GM12878 (cell line): ENCODE results near the gene HOXD9. TPM values are rescaled to one million over a fixed set of nuclear protein-coding genes. Genes with fewer than 3 reads are reported as not detected.

ENCODE experiments used
- ATAC-seq: fragments of 200-7000 bp; cut with Tn5 transposase; 3 replicates; pipeline ENCODE4 v1.9.1; 2020; ENCODE audit warnings: mild to moderate bottlenecking, moderate library complexity
- BruUV-seq: library from RNA; stranded (reverse); fragments of 400-500 nt; replicated peaks from 2 replicates; lab custom pipeline; 2021; lab: Mats Ljungman, UMichigan
- CTCF ChIA-PET: fragments of 300-600 bp; sonication (Branson Sonifier 250); formaldehyde crosslinking; extraction: SDS; loops from one replicate; lab custom pipeline; 2021; ENCODE audit warnings: inconsistent platforms; lab: Yijun Ruan, JAX
- POLR2A ChIA-PET: fragments of 350-600 bp; formaldehyde crosslinking; extraction: SDS; loops from one replicate; lab custom pipeline; 2021; ENCODE audit warnings: inconsistent platforms; lab: Charles Lee
- RAD21 ChIA-PET: fragments of 300-600 bp; sonication (Branson Sonifier 250); formaldehyde crosslinking; loops from one replicate; lab custom pipeline; 2023; ENCODE audit warnings: antibody characterized with exemption; ENCODE audit not compliant: unreplicated experiment; lab: Charles Lee
- SMC1A ChIA-PET: fragments of 300-600 bp; sonication (Branson Sonifier 250); formaldehyde crosslinking; loops from one replicate; lab custom pipeline; 2023; ENCODE audit not compliant: unreplicated experiment, uncharacterized antibody; lab: Charles Lee
- DNase-seq: peaks from one replicate; pipeline ENCODE4 v3.0.0-alpha.2; 2011; ENCODE audit warnings: low read depth, low spot score
- FAIRE-seq: peaks from 3 replicates; lab custom pipeline; 2011; peaks lifted over from hg19 to GRCh38; lab: Jason Lieb, UNC
- H2AFZ ChIP-seq: 2 replicates; pipeline ENCODE4 v1.6.0; 2011; ENCODE audit warnings: low read depth, low read length, control low read depth; ENCODE audit not compliant: control insufficient read depth
- H3K27ac ChIP-seq: 2 replicates; pipeline ENCODE4 v1.5.1; 2011; ENCODE audit warnings: control low read depth; ENCODE audit not compliant: control insufficient read depth, insufficient read depth
- H3K27me3 ChIP-seq, 2 experiments: replicated peaks in 1 of 2; 2 replicates each; pipeline versions ENCODE4 v1.6.0 to v1.6.1; 2011; ENCODE audit warnings: low read length in 1 of 2; ENCODE audit not compliant: control insufficient read depth in 2 of 2, insufficient read depth in 2 of 2
- H3K36me3 ChIP-seq, 2 experiments: 2 replicates each; pipeline ENCODE4 v1.5.1; 2011; ENCODE audit warnings: low read length in 1 of 2; ENCODE audit not compliant: control insufficient read depth in 2 of 2, insufficient read depth in 2 of 2
- H3K4me1 ChIP-seq: 2 replicates; pipeline ENCODE4 v1.6.1; 2011; ENCODE audit warnings: mild to moderate bottlenecking, low read length, moderate library complexity, mixed read lengths; ENCODE audit not compliant: control insufficient read depth, insufficient read depth
- H3K4me2 ChIP-seq: 2 replicates; pipeline ENCODE4 v1.6.0; 2011; ENCODE audit warnings: control low read depth; ENCODE audit not compliant: control insufficient read depth, insufficient read depth
- H3K4me3 ChIP-seq: fragments of 200-600 bp; sonication (generic); 2 replicates; pipeline ENCODE4 v1.5.1; 2016
- H3K79me2 ChIP-seq: 2 replicates; pipeline ENCODE4 v1.6.0; 2011; ENCODE audit warnings: low read length; ENCODE audit not compliant: control insufficient read depth, insufficient read depth
- H3K9ac ChIP-seq: 2 replicates; pipeline ENCODE4 v1.8.0; 2011; ENCODE audit warnings: low read length, control low read depth, mixed read lengths; ENCODE audit not compliant: control insufficient read depth, insufficient read depth
- H3K9me3 ChIP-seq: replicated peaks from 3 replicates; pipeline ENCODE4 v1.5.1; 2011; ENCODE audit warnings: mild to moderate bottlenecking, low read length; ENCODE audit not compliant: control insufficient read depth, insufficient read depth
- H4K20me1 ChIP-seq: 2 replicates; pipeline ENCODE4 v1.6.0; 2011; ENCODE audit not compliant: control insufficient read depth, insufficient read depth
- FOXM1 ChIP-seq: IDR thresholded peaks from 2 replicates; pipeline ENCODE4 v1.6.1; 2012; ENCODE audit warnings: low read depth, mild to moderate bottlenecking, inconsistent platforms, low read length, moderate library complexity
- NBN ChIP-seq: fragments of 450-650 bp; IDR thresholded peaks from 2 replicates; pipeline ENCODE4 v1.6.1; 2016
- NFYA ChIP-seq: IDR thresholded peaks from 2 replicates; pipeline ENCODE4 v1.6.1; 2011; ENCODE audit warnings: low read depth, mild to moderate bottlenecking, low read length, improper control_type of control experiment, borderline replicate concordance
- NR2C2 ChIP-seq: IDR thresholded peaks from 2 replicates; pipeline ENCODE4 v1.6.1; 2011; ENCODE audit warnings: borderline replicate concordance, low read depth; ENCODE audit not compliant: control insufficient read depth, insufficient read length
- RCOR1 ChIP-seq: conservative IDR thresholded peaks from 2 replicates; pipeline ENCODE4 v1.6.1; 2012; ENCODE audit warnings: low read depth, low read length, improper control_type of control experiment
- TCF3 ChIP-seq: IDR thresholded peaks from 2 replicates; pipeline ENCODE4 v1.6.1; 2012; ENCODE audit warnings: low read depth, mild to moderate bottlenecking, low read length, borderline replicate concordance; ENCODE audit not compliant: insufficient read depth
- WGBS: methylation state at CpG from one replicate; pipeline ENCODE4 v1.1.6; 2016; ENCODE audit warnings: low lambda C conversion rate; ENCODE audit not compliant: insufficient replicate concordance, insufficient coverage; ENCODE audit errors: missing lambda C conversion rate; 5-methylcytosine and 5-hydroxymethylcytosine counted together
- in situ Hi-C: fragments of 300-500 bp; cut with MboI; formaldehyde crosslinking; loops from 9 replicates; pipeline ENCODE4 v1.14.3; 2018; ENCODE audit warnings: mixed read lengths
- intact Hi-C: fragments of 100-400 bp; cut with micrococcal nuclease; formaldehyde crosslinking; loops from one replicate; pipeline ENCODE4 v1.14.2; 2022; ENCODE audit not compliant: unreplicated experiment
- polyA plus RNA-seq, 11 experiments: library from polyadenylated mRNA; depleted of rRNA in 4 of 11; unstranded in 6 of 11; stranded (reverse) in 5 of 11; fragments of >200 nt; fragmentation: Nextera tagmentation in 4 of 11; fragmentation: Illumina TruSeq in 1 of 11; extraction: Ambion mirVana in 4 of 11; extraction: Trizol in 1 of 11; gene quantifications; 1 replicate in 1 of 11; 2 replicates in 10 of 11; pipeline versions ENCODE4 v1.2.1 to v1.2.3, GENCODE V29; 2011 to 2016; ENCODE audit warnings: inconsistent platforms in 2 of 11, missing spikeins in 2 of 11, low read depth in 1 of 11
- total RNA-seq, 4 experiments: library from RNA; depleted of rRNA in 3 of 4; stranded (reverse); fragments of >200 nt in 3 of 4; fragmentation: Illumina TruSeq in 1 of 4; extraction: Trizol in 1 of 4; gene quantifications; 2 replicates each; pipeline versions ENCODE4 v1.2.1 to v1.2.3, GENCODE V29; 2013 to 2021
- TF ChIP-seq, protein P1 (sequence below): fragments of 450-650 bp; IDR thresholded peaks from 2 replicates; pipeline ENCODE4 v1.6.1; 2017; ENCODE audit warnings: mild to moderate bottlenecking
- TF ChIP-seq, protein P2 (sequence below): fragments of 450-650 bp; IDR thresholded peaks from 2 replicates; pipeline ENCODE4 v1.6.1; 2017; ENCODE audit warnings: antibody characterized with exemption, mild to moderate bottlenecking, moderate library complexity

The HOXD9 gene
- total and polyA plus RNA-seq, 10 of the 15 experiments (the other 5 are each of a cell fraction or from before 2014, with no cell fraction given) = not detected

DNA sequence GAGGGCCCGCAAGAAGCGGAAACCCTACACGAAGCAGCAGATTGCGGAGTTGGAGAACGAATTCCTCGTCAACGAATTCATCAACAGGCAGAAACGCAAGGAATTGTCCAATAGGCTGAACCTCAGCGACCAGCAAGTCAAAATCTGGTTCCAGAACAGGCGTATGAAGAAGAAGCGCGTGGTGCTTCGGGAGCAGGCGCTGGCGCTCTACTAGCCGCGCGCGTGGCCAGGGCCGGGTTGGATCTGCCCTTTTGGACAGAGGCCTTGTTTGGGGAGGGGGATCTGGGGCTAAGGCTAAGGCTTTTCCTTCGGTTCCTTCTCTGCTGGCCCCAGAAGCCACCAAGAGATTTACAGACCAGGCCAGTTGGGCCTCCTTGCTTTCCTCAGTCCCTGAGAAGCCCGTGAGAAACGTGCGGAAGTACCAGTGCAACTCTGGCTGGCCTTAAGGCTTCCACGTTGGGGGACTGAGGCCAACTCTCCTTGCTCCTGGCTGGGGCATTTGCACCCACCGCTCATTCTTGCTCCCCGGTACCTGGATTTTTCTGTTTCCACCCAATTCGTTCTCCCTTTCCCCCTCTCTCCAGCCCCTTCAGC lies 21.9 kb upstream of the HOXD9 start:
- intact Hi-C loops = no loop called here
- H3K27me3 ChIP-seq = peaks cover 17 to 45% of the 10 kb centered on the region in 2 experiments
- SMC1A ChIA-PET = no interaction called here
- no peak overlapping the region for H3K4me2 ChIP-seq
- POLR2A ChIA-PET = no interaction called here
- peaks cover 3% of the 10 kb centered on the region; the same call in 1 of the 2 replicates for H3K4me1 ChIP-seq
- CTCF ChIA-PET = interaction anchor here (0.9 kb wide), 1 partner anchor 849 kb away, joined by 3 read pairs; no protein-coding TSS in a partner anchor
- no peak overlapping the region for H3K27ac ChIP-seq
- 47% methylated on average over 28 of the region's 28 CpGs for WGBS
- no peak overlapping the region for H3K4me3 ChIP-seq
- no peak overlapping the region for H2AFZ ChIP-seq
- FAIRE-seq = no peak
- no peaks in the 10 kb centered on the region for H3K79me2 ChIP-seq
- ATAC-seq = no peak
- H3K36me3 ChIP-seq = no peaks in the 10 kb centered on the region
- no peaks in the 10 kb centered on the region; the same call in 2 of the 3 replicates for H3K9me3 ChIP-seq
- in situ Hi-C loops = no loop called here
- no TSS peak for BruUV-seq
- no peak for DNase-seq
- no peaks in the 10 kb centered on the region for H4K20me1 ChIP-seq
- H3K9ac ChIP-seq = no peak overlapping the region
- TF ChIP-seq FOXM1 (no peak), NR2C2 (no peak), RCOR1 (no peak), NBN (no peak), TCF3 (no peak), NFYA (no peak)
- TF ChIP-seq, protein P1, sequence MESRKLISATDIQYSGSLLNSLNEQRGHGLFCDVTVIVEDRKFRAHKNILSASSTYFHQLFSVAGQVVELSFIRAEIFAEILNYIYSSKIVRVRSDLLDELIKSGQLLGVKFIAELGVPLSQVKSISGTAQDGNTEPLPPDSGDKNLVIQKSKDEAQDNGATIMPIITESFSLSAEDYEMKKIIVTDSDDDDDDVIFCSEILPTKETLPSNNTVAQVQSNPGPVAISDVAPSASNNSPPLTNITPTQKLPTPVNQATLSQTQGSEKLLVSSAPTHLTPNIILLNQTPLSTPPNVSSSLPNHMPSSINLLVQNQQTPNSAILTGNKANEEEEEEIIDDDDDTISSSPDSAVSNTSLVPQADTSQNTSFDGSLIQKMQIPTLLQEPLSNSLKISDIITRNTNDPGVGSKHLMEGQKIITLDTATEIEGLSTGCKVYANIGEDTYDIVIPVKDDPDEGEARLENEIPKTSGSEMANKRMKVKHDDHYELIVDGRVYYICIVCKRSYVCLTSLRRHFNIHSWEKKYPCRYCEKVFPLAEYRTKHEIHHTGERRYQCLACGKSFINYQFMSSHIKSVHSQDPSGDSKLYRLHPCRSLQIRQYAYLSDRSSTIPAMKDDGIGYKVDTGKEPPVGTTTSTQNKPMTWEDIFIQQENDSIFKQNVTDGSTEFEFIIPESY = no peak
- TF ChIP-seq, protein P2, sequence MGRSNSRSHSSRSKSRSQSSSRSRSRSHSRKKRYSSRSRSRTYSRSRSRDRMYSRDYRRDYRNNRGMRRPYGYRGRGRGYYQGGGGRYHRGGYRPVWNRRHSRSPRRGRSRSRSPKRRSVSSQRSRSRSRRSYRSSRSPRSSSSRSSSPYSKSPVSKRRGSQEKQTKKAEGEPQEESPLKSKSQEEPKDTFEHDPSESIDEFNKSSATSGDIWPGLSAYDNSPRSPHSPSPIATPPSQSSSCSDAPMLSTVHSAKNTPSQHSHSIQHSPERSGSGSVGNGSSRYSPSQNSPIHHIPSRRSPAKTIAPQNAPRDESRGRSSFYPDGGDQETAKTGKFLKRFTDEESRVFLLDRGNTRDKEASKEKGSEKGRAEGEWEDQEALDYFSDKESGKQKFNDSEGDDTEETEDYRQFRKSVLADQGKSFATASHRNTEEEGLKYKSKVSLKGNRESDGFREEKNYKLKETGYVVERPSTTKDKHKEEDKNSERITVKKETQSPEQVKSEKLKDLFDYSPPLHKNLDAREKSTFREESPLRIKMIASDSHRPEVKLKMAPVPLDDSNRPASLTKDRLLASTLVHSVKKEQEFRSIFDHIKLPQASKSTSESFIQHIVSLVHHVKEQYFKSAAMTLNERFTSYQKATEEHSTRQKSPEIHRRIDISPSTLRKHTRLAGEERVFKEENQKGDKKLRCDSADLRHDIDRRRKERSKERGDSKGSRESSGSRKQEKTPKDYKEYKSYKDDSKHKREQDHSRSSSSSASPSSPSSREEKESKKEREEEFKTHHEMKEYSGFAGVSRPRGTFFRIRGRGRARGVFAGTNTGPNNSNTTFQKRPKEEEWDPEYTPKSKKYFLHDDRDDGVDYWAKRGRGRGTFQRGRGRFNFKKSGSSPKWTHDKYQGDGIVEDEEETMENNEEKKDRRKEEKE = no peak
- TF ChIP-seq, all 136 proteins: peak for 0
- RAD21 ChIA-PET = no interaction called here
